HCT116 (cell line): Measurements from ENCODE around the gene SEC61G. TPM values are rescaled to one million over a fixed set of nuclear protein-coding genes. Genes with fewer than 3 reads are reported as not detected.

ENCODE experiments used
- ATAC-seq: fragments of 200-7000 bp; cut with Tn5 transposase; 2 replicates; pipeline ENCODE4 v1.9.1; 2020; ENCODE audit warnings: mild to moderate bottlenecking, moderate library complexity
- BruUV-seq: library from RNA; stranded (reverse); fragments of 400-500 nt; replicated peaks from 2 replicates; lab custom pipeline; 2021; lab: Mats Ljungman, UMichigan
- CTCF ChIA-PET: fragments of 300-600 bp; sonication (Branson Sonifier 250); formaldehyde crosslinking; loops from one replicate; lab custom pipeline; 2021; ENCODE audit warnings: antibody characterized with exemption; lab: Charles Lee
- POLR2A ChIA-PET: fragments of 300-600, 350-600 bp; sonication (Branson Sonifier 250); formaldehyde crosslinking; loops from one replicate; lab custom pipeline; 2021; ENCODE audit warnings: antibody characterized with exemption; lab: Charles Lee
- RAD21 ChIA-PET, 2 experiments: fragments of 300-600 bp; sonication (Branson Sonifier 250); formaldehyde crosslinking; loops; one replicate each; lab custom pipeline; 2023; ENCODE audit warnings: low total read pairs in 2 of 2; ENCODE audit not compliant: uncharacterized antibody in 2 of 2, unreplicated experiment in 2 of 2, low non-redundant PET in 1 of 2; lab: Charles Lee
- DNase-seq: peaks from one replicate; pipeline ENCODE4 v3.0.0-alpha.2; 2010; ENCODE audit warnings: low read depth, low spot score
- H2AFZ ChIP-seq: fragments of 200-600 bp; shearing (Covaris generic), sonication (generic); 2 replicates; pipeline ENCODE4 v1.6.1; 2017; ENCODE audit warnings: low read depth, mixed run types, mixed read lengths, antibody characterized with exemption, low read length; ENCODE audit not compliant: poor library complexity, severe bottlenecking
- H3K27ac ChIP-seq: 2 replicates; pipeline ENCODE4 v1.5.1; 2012; ENCODE audit warnings: low read depth, low read length
- H3K27me3 ChIP-seq: fragments of 200-600 bp; sonication (generic); 2 replicates; pipeline ENCODE4 v1.6.1; 2016; ENCODE audit warnings: mixed run types, low read length, mixed read lengths; ENCODE audit not compliant: insufficient read depth
- H3K36me3 ChIP-seq, 2 experiments: fragments of 200-500 bp in 1 of 2; fragments of 200-600 bp in 1 of 2; sonication (Bioruptor generic) in 1 of 2; sonication (generic) in 1 of 2; 2 replicates each; pipeline versions ENCODE4 v1.5.1 to v1.6.1; 2014 to 2016; ENCODE audit warnings: low read length in 2 of 2, inconsistent platforms in 1 of 2, mixed read lengths in 1 of 2, mixed run types in 1 of 2; ENCODE audit not compliant: insufficient read depth in 2 of 2, control insufficient read depth in 1 of 2
- H3K4me1 ChIP-seq, 2 experiments: fragments of 200-600 bp in 1 of 2; sonication (generic) in 1 of 2; 2 replicates each; pipeline versions ENCODE4 v1.5.1 to v1.6.1; 2012 to 2017; ENCODE audit warnings: low read length in 2 of 2, inconsistent platforms in 1 of 2, mild to moderate bottlenecking in 1 of 2, mixed read lengths in 1 of 2, mixed run types in 1 of 2, moderate library complexity in 1 of 2; ENCODE audit not compliant: insufficient read depth in 2 of 2, control insufficient read depth in 1 of 2
- H3K4me2 ChIP-seq: fragments of 200-600 bp; sonication (generic); 2 replicates; pipeline ENCODE4 v1.6.1; 2017; ENCODE audit warnings: mixed run types, low read length, mixed read lengths
- H3K4me3 ChIP-seq, 2 experiments: fragments of 200-600 bp in 1 of 2; sonication (generic) in 1 of 2; replicated peaks in 1 of 2; 2 replicates each; pipeline ENCODE4 v1.5.1; 2011 to 2016; ENCODE audit warnings: low read length in 2 of 2, control low read depth in 1 of 2, low read depth in 1 of 2, mild to moderate bottlenecking in 1 of 2, mixed read lengths in 1 of 2, mixed run types in 1 of 2
- H3K79me2 ChIP-seq: fragments of 200-600 bp; sonication (generic); 2 replicates; pipeline ENCODE4 v1.6.1; 2017; ENCODE audit warnings: mild to moderate bottlenecking, mixed run types, low read length, moderate library complexity, mixed read lengths; ENCODE audit not compliant: insufficient read depth
- H3K9ac ChIP-seq: fragments of 200-600 bp; sonication (generic); 2 replicates; pipeline ENCODE4 v1.6.1; 2016; ENCODE audit warnings: low read length, mixed read lengths
- H3K9me2 ChIP-seq: fragments of 200-600 bp; sonication (generic), shearing (Covaris generic); 2 replicates; pipeline ENCODE4 v1.6.1; 2017; ENCODE audit warnings: mixed run types, mild to moderate bottlenecking, moderate library complexity; ENCODE audit not compliant: insufficient read depth
- H3K9me3 ChIP-seq, 2 experiments: fragments of 200-500 bp in 1 of 2; fragments of 200-600 bp in 1 of 2; sonication (Bioruptor generic) in 1 of 2; sonication (generic) in 1 of 2; 2 replicates each; pipeline ENCODE4 v1.6.1; 2014 to 2017; ENCODE audit warnings: low read length in 2 of 2, mixed read lengths in 2 of 2, inconsistent platforms in 1 of 2, low read depth in 1 of 2, mild to moderate bottlenecking in 1 of 2, mixed run types in 1 of 2, moderate library complexity in 1 of 2; ENCODE audit not compliant: control insufficient read depth in 1 of 2, insufficient read depth in 1 of 2
- H4K20me1 ChIP-seq: fragments of 200-600 bp; sonication (generic), shearing (Covaris generic); 2 replicates; pipeline ENCODE4 v1.6.1; 2017; ENCODE audit warnings: mixed run types, mild to moderate bottlenecking, moderate library complexity; ENCODE audit not compliant: insufficient read depth
- CEBPB ChIP-seq: IDR thresholded peaks from 2 replicates; pipeline ENCODE4 v1.6.1; 2012; ENCODE audit warnings: low read depth
- CTCF ChIP-seq, 3 experiments: fragments of 200-600 bp in 1 of 3; sonication (generic) in 1 of 3; IDR thresholded peaks in 2 of 3; conservative IDR thresholded peaks in 1 of 3; 2 replicates each; pipeline ENCODE4 v1.5.1; 2012 to 2017; ENCODE audit warnings: low read depth in 2 of 3, low read length in 2 of 3, antibody characterized with exemption in 1 of 3, borderline replicate concordance in 1 of 3, control low read depth in 1 of 3, mild to moderate bottlenecking in 1 of 3, mixed read lengths in 1 of 3, mixed run types in 1 of 3, moderate library complexity in 1 of 3; ENCODE audit not compliant: insufficient read depth in 1 of 3
- EGR1 ChIP-seq: IDR thresholded peaks from 2 replicates; pipeline ENCODE4 v1.6.1; 2012; ENCODE audit warnings: low read depth
- EZH2 ChIP-seq: fragments of 200-600 bp; sonication (generic); IDR thresholded peaks from 2 replicates; pipeline ENCODE4 v1.6.1; 2017; ENCODE audit warnings: antibody characterized with exemption, mixed run types
- FOSL1 ChIP-seq: IDR thresholded peaks from 2 replicates; pipeline ENCODE4 v1.6.1; 2012; ENCODE audit warnings: low read depth
- JUND ChIP-seq: IDR thresholded peaks from 2 replicates; pipeline ENCODE4 v1.6.1; 2012
- POLR2A ChIP-seq: IDR thresholded peaks from 2 replicates; pipeline ENCODE4 v1.7.0; 2011; ENCODE audit warnings: borderline replicate concordance; ENCODE audit not compliant: insufficient read depth, insufficient read length; ENCODE audit errors: extremely low read depth
- POLR2AphosphoS5 ChIP-seq: IDR thresholded peaks from 2 replicates; pipeline ENCODE4 v1.6.1; 2011; ENCODE audit warnings: mild to moderate bottlenecking, low read depth, low read length, moderate library complexity
- RAD21 ChIP-seq: IDR thresholded peaks from 2 replicates; pipeline ENCODE4 v1.6.1; 2012; ENCODE audit warnings: low read depth, mild to moderate bottlenecking
- SIN3A ChIP-seq: IDR thresholded peaks from 2 replicates; pipeline ENCODE4 v1.6.1; 2012; ENCODE audit warnings: low read depth
- SP1 ChIP-seq: IDR thresholded peaks from 2 replicates; pipeline ENCODE4 v1.6.1; 2012; ENCODE audit warnings: low read depth
- SRF ChIP-seq: IDR thresholded peaks from 2 replicates; pipeline ENCODE4 v1.6.1; 2012; ENCODE audit warnings: low read depth
- ZFX ChIP-seq: fragments of 450-650 bp; IDR thresholded peaks from 2 replicates; pipeline ENCODE4 v1.6.1; 2017
- ZNF274 ChIP-seq: fragments of 200-500 bp; sonication (Bioruptor generic); IDR thresholded peaks from 2 replicates; pipeline ENCODE4 v1.6.1; 2014; ENCODE audit warnings: mild to moderate bottlenecking, low read depth, low read length, inconsistent platforms
- intact Hi-C: fragments of 100-400 bp; cut with micrococcal nuclease; formaldehyde crosslinking; loops from 2 replicates; pipeline ENCODE4 v1.10.0; 2022
- total RNA-seq: library from RNA; stranded (reverse); gene quantifications from one replicate; pipeline ENCODE4 v1.2.1, GENCODE V29; 2021; ENCODE audit not compliant: unreplicated experiment
- TF ChIP-seq, protein P1 (sequence below): IDR thresholded peaks from 2 replicates; pipeline ENCODE4 v1.6.1; 2011; ENCODE audit warnings: mild to moderate bottlenecking, low read length, moderate library complexity; ENCODE audit not compliant: insufficient replicate concordance; ENCODE audit errors: extremely low read depth

The SEC61G gene
- total RNA-seq, 1 experiment from 2014 or later: 147 TPM

DNA sequence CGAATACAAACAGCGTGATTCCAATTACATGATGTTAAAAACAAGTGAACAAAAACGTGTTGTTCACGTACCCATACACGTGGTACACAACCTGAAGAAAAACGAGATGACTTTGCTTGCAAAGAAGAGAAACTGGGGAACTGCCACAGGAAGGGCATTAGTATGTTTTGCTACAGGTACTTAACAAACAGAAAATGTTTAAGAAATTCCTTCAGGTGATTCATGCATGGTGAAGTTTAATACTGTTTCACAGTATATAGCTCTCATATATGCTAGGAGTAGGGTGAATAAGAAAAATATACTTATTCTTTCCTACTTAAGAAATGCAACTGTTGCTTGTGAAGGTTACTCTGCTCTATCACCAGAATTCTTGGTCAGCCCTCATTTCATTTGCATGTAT is 9.8 kb downstream of the SEC61G start:
- BruUV-seq: no TSS peak
- Histone ChIP-seq H3K4me2 (no peak overlapping the region), H3K27ac (no peak overlapping the region), H3K4me3 (no peak overlapping the region), H2AFZ (no peak overlapping the region), H3K36me3 (peaks cover 20 to 48% of the 10 kb centered on the region in 2 experiments; a peak in 3 of 4 replicates), H3K79me2 (peaks cover 48% of the 10 kb centered on the region), H4K20me1 (no peaks in the 10 kb centered on the region), H3K9me2 (no peaks in the 10 kb centered on the region), H3K9ac (no peak overlapping the region), H3K4me1 (no peaks in the 10 kb centered on the region), H3K9me3 (no peaks in the 10 kb centered on the region), H3K27me3 (no peaks in the 10 kb centered on the region)
- CTCF ChIA-PET: no interaction called here
- RAD21 ChIA-PET: no interaction called here
- intact Hi-C loops: no loop called here
- POLR2A ChIA-PET: interaction anchor here (1.1 kb wide), 1 partner anchor 10 kb away, joined by 3 read pairs; the partner anchor contains the start of gene SEC61G
- ATAC-seq (no peak), DNase-seq (no peak)
- TF ChIP-seq CTCF (IDR thresholded peaks at IDR 0.05 in 2 of 3, conservative IDR thresholded peaks at IDR 0.05 in 1 of 3; ENCODE audit: borderline replicate concordance in 1 of 3, insufficient read depth in 1 of 3, low read depth in 2 of 3, low read length in 2 of 3) (no peak), JUND (0 out of 2 replicates have a peak, but pooled peaks have one; percentile 12)

- no peaks in the 10 kb centered on the region for H3K4me1 ChIP-seq
- no peak for ATAC-seq
- H3K27ac ChIP-seq: no peak overlapping the region
- H2AFZ ChIP-seq: no peak overlapping the region
- ChIA-PET POLR2A (no interaction called here), RAD21 (no interaction called here), CTCF (no interaction called here)
- H3K9me3 ChIP-seq: no peaks in the 10 kb centered on the region
- peaks cover 28% of the 10 kb centered on the region for H3K79me2 ChIP-seq
- no peaks in the 10 kb centered on the region for H4K20me1 ChIP-seq
- H3K4me2 ChIP-seq: no peak overlapping the region
- H3K27me3 ChIP-seq: no peaks in the 10 kb centered on the region
- H3K9me2 ChIP-seq: no peaks in the 10 kb centered on the region
- intact Hi-C loops: no loop called here
- H3K36me3 ChIP-seq: peaks cover 10 to 33% of the 10 kb centered on the region in 2 experiments; a peak in 2 of 4 replicates
- no TSS peak for BruUV-seq
- no peak for DNase-seq
- H3K9ac ChIP-seq: no peak overlapping the region
- H3K4me3 ChIP-seq: no peak overlapping the region
- TF ChIP-seq RAD21 (no peak), POLR2AphosphoS5 (no peak), POLR2A (no peak), SRF (no peak), SP1 (no peak), ZFX (no peak), EGR1 (no peak), CEBPB (no peak), CTCF (IDR thresholded peaks at IDR 0.05 in 2 of 3, conservative IDR thresholded peaks at IDR 0.05 in 1 of 3; ENCODE audit: borderline replicate concordance in 1 of 3, insufficient read depth in 1 of 3, low read depth in 2 of 3, low read length in 2 of 3) (no peak), ZNF274 (no peak), FOSL1 (no peak), EZH2 (no peak), JUND (no peak), SIN3A (no peak)
- TF ChIP-seq, protein P1, sequence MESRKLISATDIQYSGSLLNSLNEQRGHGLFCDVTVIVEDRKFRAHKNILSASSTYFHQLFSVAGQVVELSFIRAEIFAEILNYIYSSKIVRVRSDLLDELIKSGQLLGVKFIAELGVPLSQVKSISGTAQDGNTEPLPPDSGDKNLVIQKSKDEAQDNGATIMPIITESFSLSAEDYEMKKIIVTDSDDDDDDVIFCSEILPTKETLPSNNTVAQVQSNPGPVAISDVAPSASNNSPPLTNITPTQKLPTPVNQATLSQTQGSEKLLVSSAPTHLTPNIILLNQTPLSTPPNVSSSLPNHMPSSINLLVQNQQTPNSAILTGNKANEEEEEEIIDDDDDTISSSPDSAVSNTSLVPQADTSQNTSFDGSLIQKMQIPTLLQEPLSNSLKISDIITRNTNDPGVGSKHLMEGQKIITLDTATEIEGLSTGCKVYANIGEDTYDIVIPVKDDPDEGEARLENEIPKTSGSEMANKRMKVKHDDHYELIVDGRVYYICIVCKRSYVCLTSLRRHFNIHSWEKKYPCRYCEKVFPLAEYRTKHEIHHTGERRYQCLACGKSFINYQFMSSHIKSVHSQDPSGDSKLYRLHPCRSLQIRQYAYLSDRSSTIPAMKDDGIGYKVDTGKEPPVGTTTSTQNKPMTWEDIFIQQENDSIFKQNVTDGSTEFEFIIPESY: no peak
These were observed 11.8 kb downstream of the SEC61G start for GRCh38 chr7:54747234-54747633.
